Left lobe of liver (tissue), 2 donors: ENCODE measurements around the gene FCER2. TPM values are rescaled to one million over a fixed set of nuclear protein-coding genes. Genes with fewer than 3 reads are reported as not detected.
"Not testable (repeated sequence)": the region's sequence is repeated elsewhere in the genome, so short reads cannot be mapped to it uniquely, and the experiment has no call there.

Experiments used
- ATAC-seq: fragments of 200-7000 bp; cut with Tn5 transposase; one replicate; pipeline ENCODE4 v1.9.1; 2020; ENCODE audit warnings: mild to moderate bottlenecking, moderate library complexity
- DNase-seq: peaks from one replicate; pipeline ENCODE4 v3.0.0-alpha.2; 2020; ENCODE audit warnings: low spot score
- total RNA-seq: library from RNA; stranded (reverse); gene quantifications from one replicate; pipeline ENCODE4 v1.2.1, GENCODE V29; 2021
- donor health status: DM: no; HTN: no; CAD: no; lungs with moderate emphysema.
- donor health status: DM: no; HTN: yes; CAD: no.

Gene FCER2
- total RNA-seq, 1 donor from 2014 or later, result 0.45 TPM

DNA sequence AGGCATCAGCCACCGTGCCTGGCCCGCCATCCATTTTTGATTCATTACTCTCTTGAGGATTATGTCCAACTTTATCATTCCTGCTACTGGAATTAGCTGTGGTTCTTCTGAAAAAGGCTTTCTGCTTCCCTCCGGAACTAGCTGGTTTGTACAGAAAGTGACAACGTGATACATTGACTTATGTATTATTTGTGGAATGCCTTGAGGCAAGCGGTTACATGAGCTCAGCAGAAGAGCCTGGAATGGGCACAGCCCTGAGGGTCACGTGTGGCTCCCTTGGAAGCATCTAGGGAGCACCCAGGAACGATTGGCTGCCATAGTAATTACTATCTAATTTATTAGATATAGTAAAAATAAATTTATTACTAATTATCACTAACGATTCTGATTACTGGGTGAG is 47.5 kb downstream of the FCER2 start:
- ATAC-seq (no peak), DNase-seq (no peak)

DNA sequence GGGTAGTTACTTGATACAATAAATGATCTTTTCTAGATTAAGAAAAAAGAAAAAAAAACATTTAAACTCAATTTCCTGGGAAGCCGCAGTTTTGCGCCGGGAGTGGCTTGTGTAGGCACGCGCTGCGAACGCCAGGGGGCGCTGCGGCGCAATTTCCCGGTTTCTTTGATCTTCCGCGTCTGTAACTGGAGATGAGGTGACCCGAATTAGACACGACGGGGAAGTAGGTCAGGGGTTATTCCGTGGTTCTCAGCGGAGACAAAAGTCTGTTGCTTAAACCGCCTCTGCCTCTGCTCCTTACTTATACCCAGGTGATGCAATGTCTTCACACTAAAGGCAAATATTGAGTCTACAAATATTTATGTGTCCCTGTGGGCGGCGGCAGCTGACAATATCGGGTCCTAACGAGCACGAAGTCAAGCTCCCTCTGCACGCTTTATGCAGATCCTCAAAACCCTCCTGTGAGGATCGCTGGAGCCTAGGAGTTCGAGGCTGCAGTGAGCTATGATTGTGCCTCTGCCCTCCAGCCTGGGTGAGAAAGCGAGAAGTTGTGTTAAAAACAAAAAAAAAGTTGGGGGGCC is 49.8 kb downstream of the FCER2 start:
- peak; percentile 89 for DNase-seq
- ATAC-seq, result peak; percentile 95

DNA sequence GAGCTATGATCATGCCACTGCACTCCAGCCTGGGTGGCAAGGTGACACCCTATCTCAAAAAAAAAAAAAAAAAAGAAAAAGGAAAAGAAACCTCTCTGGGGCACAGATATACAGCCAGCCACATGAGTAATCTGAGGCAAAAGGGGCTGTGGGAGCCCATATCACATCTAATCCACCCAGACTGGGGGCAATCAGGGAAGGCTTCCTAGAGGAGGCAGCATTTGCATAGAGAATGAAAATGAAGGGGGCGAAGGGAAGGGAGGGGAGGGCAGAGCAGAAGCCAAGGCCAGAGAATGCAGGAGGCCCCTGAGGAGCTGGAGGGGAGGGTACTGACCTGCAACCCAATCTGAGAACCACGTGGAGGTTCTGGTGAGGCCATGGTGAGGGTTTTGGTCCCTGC is 51.8 kb downstream of the FCER2 start:
- DNase-seq, result no peak
- ATAC-seq, result no peak

DNA sequence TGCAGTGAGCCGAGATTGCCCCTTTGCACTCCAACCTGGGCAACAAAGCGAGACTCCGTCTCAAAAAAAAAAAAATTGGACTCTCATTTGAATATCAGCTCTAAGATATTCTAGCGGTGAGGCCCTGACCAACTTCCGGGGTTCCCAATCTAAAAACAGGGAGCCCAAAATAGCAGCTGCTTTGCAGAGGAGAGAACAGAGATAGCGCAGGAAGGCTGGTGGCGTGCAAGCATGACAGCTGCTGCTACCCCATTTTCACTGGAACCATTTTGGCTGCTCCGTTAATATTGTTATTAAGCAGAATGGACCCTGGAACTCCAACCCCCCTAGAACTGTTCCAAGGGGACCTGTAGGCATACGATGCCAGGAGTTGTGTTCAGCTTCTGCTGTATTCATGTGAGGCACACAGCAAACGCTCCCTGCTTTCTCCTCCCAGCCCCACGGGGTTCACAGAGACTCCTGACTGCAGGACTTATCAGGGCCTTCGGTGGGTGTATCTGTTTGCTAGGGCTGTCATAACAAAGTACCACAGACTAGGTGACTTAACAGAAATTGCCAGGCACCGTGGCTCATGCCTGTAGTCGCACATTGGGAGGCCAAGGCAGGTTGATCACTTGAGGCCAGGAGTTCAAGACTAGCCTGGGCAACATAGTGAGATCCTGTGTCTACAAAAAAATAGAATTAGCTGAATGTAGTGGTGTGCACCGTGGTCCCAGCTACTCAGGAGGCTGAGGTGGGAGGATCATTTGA is 53.5 kb downstream of the FCER2 start:
- DNase-seq, result no peak

DNA sequence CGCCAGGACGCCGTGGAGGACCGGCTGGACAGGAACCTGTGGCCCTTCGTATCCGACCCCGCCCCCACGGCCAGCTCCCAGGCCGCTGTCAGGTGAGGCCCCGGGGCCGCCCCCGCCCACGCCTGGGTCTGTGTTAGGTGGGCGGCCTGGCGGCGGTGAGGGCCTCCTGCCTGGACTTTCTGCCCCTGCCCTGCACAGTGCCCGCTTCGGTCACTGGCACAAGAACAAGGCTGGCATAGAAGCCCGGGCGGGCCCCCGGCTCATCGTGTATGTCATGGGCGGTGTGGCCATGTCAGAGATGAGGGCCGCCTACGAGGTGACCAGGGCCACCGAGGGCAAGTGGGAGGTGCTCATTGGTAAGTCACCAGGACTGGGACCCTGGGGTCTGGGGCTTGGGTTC is 54.8 kb downstream of the FCER2 start:
- DNase-seq, result no peak

More for the DNA sequence above, 53.5 kb downstream of the FCER2 start:
- ATAC-seq, result no peak

DNA sequence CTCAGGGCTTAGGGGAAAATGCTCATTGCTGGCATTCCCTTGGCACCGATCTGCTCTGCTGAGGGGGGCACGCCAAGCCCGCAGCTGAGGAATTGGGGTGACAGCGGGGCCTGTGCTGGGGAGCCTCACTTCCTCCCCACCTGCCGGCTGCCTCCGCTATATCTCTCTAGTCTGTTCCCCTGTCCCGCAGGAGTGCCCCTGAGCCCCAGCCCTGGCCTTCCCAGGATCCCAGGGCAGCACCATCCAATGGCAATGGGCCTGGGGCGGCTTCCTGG is 55.6 kb downstream of the FCER2 start:
- ATAC-seq (no peak), DNase-seq (no peak)

More for the DNA sequence above, 54.8 kb downstream of the FCER2 start:
- no peak for ATAC-seq

DNA sequence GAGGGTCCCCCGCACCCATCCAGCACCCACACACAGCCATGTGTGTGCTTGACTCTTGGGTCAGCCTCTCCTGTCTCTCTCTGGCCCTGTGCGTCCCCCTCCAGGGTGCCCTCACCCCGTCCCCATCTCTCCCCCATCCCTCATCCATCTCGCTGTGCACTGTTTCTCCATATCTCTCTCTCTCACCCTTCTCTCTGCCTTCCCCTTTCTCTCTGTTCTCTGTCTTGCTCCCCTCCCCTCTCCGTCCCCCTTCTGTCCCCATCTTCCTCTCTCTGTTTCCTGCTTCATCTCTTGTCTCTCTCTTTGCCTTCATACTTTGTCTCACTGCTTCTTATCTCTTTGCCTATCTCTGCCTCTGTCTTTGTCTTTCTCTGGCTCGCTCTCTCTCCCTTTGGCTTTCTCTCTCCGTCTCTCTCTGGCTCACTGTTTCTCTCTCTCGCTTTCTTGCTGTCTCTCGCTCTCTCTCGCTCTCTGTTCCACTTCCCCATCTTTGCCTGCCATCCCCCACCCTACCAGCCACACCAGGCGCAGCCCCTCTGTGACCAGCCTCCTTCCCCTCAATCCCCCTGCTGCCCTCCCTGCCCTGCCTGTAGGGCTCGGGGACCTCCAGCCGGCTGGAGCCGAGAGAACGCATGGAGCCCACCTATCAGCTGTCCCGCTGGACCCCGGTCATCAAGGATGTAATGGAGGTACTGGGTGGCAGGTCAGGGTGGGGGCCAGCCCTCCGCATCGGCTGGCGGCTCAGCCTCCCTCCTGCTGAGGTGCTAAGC is 56.1 kb downstream of the FCER2 start:
- ATAC-seq (no peak), DNase-seq (no peak)

DNA sequence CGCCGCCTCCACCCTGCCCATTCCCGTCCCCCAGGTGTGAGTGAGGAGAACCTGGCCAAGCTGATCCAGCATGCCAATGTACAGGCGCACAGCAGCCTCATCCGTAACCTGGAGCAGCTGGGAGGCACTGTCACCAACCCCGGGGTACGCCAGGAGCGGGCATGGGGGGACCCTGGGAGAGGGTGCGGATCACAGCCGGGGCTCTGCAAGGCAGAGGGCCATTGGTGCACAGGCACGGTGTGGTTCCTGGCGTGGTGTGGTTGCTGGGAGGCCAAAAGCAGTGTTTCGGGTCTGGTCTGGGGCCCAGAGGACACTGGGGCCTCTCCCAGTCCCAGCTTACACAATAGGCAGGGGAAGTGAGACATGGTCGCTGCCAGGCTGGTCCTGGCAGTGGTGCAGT is 56.8 kb downstream of the FCER2 start:
- ATAC-seq (no peak), DNase-seq (no peak)

DNA sequence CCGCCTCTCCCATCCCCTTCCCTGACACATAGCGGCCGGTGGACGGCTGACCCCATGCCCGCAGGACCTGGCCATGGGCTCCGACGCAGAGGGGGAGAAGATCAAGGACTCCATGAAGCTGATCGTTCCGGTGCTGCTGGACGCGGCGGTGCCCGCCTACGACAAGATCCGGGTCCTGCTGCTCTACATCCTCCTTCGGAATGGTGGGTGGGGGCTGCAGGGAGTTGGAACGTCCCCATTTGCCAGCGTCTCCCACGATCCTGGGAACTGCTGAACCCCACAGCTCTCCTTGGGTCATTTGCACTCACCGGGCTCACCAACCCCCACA is 57.4 kb downstream of the FCER2 start:
- no peak for DNase-seq
- ATAC-seq, result no peak

DNA sequence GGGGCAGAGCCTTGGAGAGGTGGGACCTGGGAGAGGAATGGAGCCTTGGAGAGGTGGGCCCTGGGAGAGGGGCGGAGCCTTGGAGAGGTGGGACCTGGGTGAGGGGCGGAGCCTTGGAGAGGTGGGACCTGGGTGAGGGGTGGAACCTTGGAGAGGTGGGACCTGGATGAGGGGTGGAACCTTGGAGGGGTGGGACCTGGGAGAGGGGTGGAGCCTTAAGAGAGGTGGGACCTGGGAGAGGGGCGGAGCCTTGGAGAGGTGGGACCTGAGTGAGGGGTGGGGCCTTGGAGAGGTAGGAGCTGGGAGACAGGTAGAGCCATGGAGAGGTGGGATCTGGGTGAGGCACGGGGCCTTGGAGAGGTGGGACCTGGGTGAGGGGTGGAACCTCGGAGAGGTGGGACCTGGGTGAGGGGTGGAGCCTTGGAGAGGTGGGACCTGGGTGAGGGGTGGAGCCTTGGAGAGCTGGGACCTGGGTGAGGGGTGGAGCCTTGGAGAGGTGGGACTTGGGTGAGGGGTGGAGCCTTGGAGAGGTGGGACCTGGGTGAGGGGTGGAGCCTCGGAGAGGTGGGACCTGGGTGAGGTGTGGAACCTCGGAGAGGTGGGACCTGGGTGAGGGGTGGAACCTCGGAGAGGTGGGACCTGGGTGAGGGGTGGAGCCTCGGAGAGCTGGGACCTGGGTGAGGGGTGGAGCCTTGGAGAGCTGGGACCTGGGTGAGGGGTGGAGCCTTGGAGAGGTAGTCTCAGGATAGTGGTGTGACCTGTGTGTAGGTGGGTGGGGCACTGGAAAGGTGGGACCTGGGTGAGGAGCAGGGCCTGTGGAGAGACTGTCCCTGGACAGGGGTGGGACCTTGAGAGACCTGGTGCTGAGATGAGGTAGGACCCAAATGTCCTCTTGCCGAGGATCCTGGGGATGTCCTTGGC is 58.0 kb downstream of the FCER2 start:
- DNase-seq, ATAC-seq: not testable (repeated sequence)

DNA sequence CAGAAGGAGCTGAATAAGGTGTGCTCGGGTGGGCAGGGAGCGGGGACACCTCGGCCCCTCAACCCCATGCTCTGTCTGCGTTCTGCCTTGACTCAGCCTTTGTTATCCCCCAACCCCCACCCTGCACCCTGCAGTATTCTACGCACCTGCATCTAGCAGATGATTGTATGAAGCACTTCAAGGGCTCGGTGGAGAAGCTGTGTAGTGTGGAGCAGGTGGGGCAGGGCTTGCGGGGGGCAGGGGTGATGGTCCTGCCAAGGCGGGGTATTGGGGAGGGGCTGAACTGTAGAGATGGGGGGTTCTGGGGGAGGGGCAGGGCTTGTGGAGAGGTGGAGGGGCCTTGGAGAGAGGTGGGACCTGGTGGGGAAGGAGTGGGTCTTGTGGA is 58.9 kb downstream of the FCER2 start:
- ATAC-seq (no peak), DNase-seq (no peak)

DNA sequence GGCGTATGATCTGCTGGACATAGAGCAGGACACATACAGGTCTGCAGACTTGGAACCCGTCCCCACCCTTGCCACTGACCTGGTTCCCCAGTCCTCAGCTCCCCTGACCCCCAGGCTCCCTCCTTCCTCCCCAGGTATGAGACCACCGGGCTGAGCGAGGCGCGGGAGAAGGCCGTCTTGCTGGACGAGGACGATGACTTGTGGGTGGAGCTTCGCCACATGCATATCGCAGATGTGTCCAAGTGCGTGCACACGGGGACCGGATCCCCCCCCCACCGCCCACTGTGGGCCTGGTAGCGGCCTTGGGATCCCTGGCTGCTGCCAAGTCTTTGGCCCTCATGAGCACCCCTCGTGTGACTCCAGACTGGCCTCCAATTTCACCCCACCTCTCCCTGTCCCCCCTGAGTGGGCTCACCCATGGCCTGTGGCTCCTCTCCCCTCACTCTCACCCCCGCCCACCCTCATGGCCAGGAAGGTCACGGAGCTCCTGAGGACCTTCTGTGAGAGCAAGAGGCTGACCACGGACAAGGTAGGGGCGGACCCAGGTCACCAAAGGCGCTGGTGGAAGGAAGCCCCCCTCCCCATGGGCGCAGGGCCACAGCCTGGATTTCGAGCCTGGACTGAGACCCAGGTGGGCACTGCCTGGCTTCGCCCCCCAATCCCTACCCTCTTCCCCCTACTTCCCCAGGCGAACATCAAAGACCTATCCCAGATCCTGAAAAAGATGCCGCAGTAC is 59.5 kb downstream of the FCER2 start:
- ATAC-seq (no peak), DNase-seq (no peak)

DNA sequence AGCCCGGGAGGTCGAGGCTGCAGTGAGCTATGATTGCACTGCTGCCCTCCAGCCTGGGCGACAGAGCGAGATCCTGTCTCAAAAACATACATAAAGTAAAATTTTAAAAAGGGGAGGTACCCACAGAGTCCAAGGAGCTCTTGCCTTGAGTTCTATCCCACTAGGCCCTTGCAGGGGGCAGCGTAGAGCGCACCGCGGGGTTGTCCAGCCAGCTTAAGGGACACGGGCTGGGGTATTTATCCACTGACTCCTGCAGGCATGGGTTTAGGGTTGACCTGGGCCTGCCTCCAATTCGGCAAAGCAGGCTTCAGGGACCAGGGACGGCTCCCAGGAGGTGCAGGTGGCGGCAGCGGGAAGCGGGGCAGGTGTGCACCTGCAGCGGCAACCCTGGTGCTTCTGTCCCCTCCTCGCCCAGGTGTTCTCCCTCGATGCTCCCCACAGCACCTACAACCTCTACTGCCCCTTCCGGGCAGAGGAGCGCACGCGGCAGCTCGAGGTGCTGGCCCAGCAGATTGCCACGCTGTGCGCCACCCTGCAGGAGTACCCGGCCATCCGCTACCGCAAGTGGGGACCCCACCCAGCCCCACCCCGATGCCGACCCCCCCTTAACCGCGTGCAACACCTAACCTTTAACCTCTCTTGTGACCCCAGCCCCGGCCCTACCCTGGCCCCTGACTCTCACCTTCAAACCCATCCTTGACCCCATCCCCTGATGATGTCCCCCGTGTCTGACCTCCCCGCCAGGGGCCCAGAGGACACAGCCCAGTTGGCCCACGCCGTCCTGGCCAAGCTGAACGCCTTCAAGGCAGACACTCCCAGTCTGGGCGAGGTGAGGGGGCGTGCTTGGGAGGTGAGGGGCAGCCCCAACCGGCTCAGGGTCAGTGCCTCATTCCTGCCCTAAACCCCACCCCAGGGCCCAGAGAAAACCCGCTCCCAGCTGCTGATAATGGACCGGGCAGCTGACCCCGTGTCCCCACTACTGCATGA is 60.3 kb downstream of the FCER2 start:
- no peak for ATAC-seq
- DNase-seq, result no peak

DNA sequence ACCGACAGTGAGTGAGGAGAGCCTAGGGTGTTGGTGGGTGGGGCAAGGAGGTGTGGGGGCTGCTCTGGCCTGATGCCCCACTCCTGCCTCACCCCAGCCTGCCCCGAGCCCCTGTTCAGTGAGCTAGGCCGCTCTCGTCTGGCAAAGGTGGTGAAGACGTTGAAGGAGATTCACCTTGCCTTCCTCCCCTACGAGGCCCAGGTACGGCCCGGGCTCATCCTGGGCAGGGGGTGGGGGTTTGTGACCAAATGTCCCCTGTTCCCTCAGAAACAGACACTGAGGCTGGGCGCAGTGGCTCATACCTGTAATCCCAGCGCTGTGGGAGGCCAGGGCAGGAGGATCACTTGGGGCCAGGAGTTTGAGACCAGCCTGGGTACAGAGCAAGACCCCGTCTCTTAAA is 61.1 kb downstream of the FCER2 start:
- DNase-seq (no peak), ATAC-seq (no peak)

DNA sequence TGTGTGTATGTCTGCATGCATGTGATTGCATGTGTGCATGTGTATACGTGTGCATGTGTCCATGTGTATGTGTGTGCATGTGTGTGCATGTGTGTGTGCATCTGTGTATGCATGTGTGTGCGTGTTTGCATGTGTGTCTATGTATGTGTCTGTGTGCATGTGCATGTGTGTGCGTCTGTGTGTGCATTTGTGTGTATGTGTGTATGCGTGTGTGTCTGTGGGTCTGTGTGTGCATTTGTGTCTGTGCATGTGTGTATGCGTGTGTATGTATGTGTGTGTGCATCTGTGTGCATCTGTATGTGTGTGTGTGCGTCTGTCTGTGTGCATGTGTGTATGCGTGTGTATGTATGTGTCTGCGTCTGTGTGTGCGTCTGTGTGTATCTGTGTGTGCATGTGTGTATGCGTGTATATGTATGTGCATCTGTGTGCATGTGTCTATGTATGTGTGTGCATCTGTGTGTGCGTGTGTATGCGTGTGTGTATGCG is 62.0 kb downstream of the FCER2 start:
- DNase-seq (no peak), ATAC-seq (no peak)

DNA sequence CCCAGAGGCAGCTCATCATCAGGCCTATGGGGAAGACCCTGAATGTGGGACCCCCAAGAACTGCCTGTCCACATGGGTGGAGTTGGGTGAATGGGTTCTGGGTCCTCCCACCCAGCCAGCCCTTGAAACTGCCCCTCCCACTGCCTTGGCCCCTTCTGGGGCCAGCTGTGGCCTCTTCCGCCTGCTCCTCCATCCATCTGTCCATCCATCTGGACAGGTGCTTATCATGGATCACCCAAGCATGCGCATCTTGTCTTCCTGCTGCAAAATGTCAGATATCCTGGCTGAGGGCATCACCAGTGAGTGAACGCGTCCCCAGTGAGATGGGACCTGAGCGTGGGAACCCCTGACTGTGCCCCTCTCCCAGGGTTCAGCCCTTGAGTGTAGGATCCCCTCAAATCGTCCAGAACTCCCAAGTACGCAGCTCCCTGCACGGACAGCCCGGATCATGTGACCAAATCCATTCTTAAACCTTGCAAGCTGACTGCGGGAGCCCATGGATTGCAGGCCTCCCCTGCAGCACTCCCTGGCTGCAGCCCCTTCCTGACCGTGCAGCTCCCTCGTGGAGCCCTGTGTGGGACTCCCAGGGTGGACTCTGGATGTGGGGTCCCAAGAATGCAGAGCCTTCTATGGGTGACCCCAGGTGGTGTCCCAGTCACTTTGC is 63.0 kb downstream of the FCER2 start:
- no peak for ATAC-seq
- no peak for DNase-seq
